HEK293T (cell line): ENCODE measurements around the gene RPRD1B.

Source experiments
- ARNT ChIP-seq: fragments of 450-650 bp; IDR thresholded peaks from 2 replicates; pipeline ENCODE4 v1.6.1; 2017; ENCODE audit warnings: mild to moderate bottlenecking
- FOXA1 ChIP-seq: fragments of 450-650 bp; IDR thresholded peaks from 2 replicates; pipeline ENCODE4 v1.6.1; 2016; ENCODE audit warnings: mild to moderate bottlenecking
- FOXM1 ChIP-seq: fragments of 450-650 bp; IDR thresholded peaks from 2 replicates; pipeline ENCODE4 v1.6.1; 2017; ENCODE audit warnings: mild to moderate bottlenecking, borderline replicate concordance
- LEF1 ChIP-seq: fragments of 450-650 bp; IDR thresholded peaks from 2 replicates; pipeline ENCODE4 v1.6.1; 2017; ENCODE audit warnings: mild to moderate bottlenecking, borderline replicate concordance
- NFRKB ChIP-seq: fragments of 450-650 bp; IDR thresholded peaks from 2 replicates; pipeline ENCODE4 v1.6.1; 2016; ENCODE audit warnings: mild to moderate bottlenecking, moderate library complexity
- SP1 ChIP-seq: fragments of 450-650 bp; IDR thresholded peaks from 2 replicates; pipeline ENCODE4 v1.6.1; 2017

DNA sequence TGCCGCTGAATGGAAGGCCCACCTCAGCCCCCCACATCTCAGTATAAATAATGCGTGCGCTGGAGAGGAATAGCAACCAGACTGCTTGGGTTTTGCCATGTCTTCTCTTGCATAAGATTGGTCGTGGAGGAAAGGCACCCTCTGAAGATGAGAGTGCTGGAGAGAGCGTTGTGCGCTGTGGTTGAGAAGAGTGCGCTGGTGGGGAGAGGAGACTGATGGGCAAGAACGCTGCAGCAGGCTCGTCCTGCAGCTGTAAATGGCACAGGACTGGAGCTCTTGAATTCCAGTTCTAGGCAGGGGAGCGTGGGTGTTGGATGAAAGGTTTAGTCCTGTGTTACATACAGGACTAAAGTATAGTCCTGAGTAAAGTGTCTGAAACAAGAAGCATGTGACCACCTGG lies 51.5 kb downstream of the RPRD1B start:
- TF ChIP-seq FOXA1, result no peak
- no peak for TF ChIP-seq ARNT
- TF ChIP-seq NFRKB, result no peak
- no peak for TF ChIP-seq LEF1
- TF ChIP-seq SP1, result no peak
- no peak for TF ChIP-seq FOXM1
